Large intestine (tissue), 12 donors: ENCODE measurements around the gene E4F1. TPM values are rescaled to one million over a fixed set of nuclear protein-coding genes. Genes with fewer than 3 reads are reported as not detected.

ENCODE experiments used
- DNase-seq, 2 donors: peaks; one replicate each; pipeline versions ENCODE4 v3.0.0 to v3.0.0-alpha.2; 2013
- H3K27ac ChIP-seq: one replicate; pipeline ENCODE4 v1.5.1; 2013; ENCODE audit warnings: low read length
- H3K27me3 ChIP-seq: 2 replicates; pipeline ENCODE4 v1.6.1; 2013; ENCODE audit warnings: low read length; ENCODE audit not compliant: control insufficient read depth, insufficient read depth
- H3K36me3 ChIP-seq: 2 replicates; pipeline ENCODE4 v1.6.1; 2013; ENCODE audit warnings: low read length; ENCODE audit not compliant: control insufficient read depth, insufficient read depth
- H3K4me1 ChIP-seq: one replicate; pipeline ENCODE4 v1.6.1; 2013; ENCODE audit warnings: low read length; ENCODE audit not compliant: control insufficient read depth, insufficient read depth
- H3K4me3 ChIP-seq: one replicate; pipeline ENCODE4 v1.5.1; 2013; ENCODE audit warnings: low read length
- H3K9me3 ChIP-seq: one replicate; pipeline ENCODE4 v1.6.1; 2013; ENCODE audit warnings: mild to moderate bottlenecking, low read depth, low read length, moderate library complexity; ENCODE audit not compliant: control insufficient read depth
- WGBS: methylation state at CpG from one replicate; pipeline ENCODE4 v1.1.5; 2013; ENCODE audit warnings: low lambda C conversion rate; ENCODE audit not compliant: insufficient coverage; 5-methylcytosine and 5-hydroxymethylcytosine counted together
- long read RNA-seq, 11 donors: transcript quantifications; one replicate each; lab custom pipeline, GENCODE V29; 2026
- polyA plus RNA-seq: library from polyadenylated mRNA; unstranded; fragments of 120-200 nt; gene quantifications from one replicate; pipeline ENCODE4 v1.2.1, GENCODE V29; 2013

E4F1 gene, protein sequence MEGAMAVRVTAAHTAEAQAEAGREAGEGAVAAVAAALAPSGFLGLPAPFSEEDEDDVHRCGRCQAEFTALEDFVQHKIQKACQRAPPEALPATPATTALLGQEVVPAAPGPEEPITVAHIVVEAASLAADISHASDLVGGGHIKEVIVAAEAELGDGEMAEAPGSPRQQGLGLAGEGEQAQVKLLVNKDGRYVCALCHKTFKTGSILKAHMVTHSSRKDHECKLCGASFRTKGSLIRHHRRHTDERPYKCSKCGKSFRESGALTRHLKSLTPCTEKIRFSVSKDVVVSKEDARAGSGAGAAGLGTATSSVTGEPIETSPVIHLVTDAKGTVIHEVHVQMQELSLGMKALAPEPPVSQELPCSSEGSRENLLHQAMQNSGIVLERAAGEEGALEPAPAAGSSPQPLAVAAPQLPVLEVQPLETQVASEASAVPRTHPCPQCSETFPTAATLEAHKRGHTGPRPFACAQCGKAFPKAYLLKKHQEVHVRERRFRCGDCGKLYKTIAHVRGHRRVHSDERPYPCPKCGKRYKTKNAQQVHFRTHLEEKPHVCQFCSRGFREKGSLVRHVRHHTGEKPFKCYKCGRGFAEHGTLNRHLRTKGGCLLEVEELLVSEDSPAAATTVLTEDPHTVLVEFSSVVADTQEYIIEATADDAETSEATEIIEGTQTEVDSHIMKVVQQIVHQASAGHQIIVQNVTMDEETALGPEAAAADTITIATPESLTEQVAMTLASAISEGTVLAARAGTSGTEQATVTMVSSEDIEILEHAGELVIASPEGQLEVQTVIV
- 18.4 TPM for polyA plus RNA-seq
- long read RNA-seq, donor 1, partial matches to known transcripts, result 0 of 1 reads
- long read RNA-seq, donor 1, other reads (novel, unspliced or antisense), result 0 of 1 reads
- long read RNA-seq, donor 2, partial matches to known transcripts, result 0 of 4 reads
- long read RNA-seq, donor 2, other reads (novel, unspliced or antisense), result 0 of 4 reads
- long read RNA-seq, donor 3, result 0 reads
- long read RNA-seq, donor 4, result 0 reads
- long read RNA-seq, donor 5, partial matches to known transcripts, result 0 of 1 reads
- long read RNA-seq, donor 5, other reads (novel, unspliced or antisense), result 0 of 1 reads
- long read RNA-seq, donor 6, partial matches to known transcripts, result 0 of 2 reads
- long read RNA-seq, donor 6, other reads (novel, unspliced or antisense), result 0 of 2 reads
- long read RNA-seq, donor 7, result 0 reads
- long read RNA-seq, donor 8, partial matches to known transcripts, result 0 of 4 reads
- long read RNA-seq, donor 8, other reads (novel, unspliced or antisense), result 0 of 4 reads
- long read RNA-seq, donor 9, partial matches to known transcripts, result 0 of 2 reads
- long read RNA-seq, donor 9, other reads (novel, unspliced or antisense), result 0 of 2 reads
- long read RNA-seq, donor 10, partial matches to known transcripts, result 0 of 2 reads
- long read RNA-seq, donor 10, other reads (novel, unspliced or antisense), result 0 of 2 reads
- long read RNA-seq, donor 11, partial matches to known transcripts, result 0 of 1 reads
- long read RNA-seq, donor 11, other reads (novel, unspliced or antisense), result 0 of 1 reads

DNA sequence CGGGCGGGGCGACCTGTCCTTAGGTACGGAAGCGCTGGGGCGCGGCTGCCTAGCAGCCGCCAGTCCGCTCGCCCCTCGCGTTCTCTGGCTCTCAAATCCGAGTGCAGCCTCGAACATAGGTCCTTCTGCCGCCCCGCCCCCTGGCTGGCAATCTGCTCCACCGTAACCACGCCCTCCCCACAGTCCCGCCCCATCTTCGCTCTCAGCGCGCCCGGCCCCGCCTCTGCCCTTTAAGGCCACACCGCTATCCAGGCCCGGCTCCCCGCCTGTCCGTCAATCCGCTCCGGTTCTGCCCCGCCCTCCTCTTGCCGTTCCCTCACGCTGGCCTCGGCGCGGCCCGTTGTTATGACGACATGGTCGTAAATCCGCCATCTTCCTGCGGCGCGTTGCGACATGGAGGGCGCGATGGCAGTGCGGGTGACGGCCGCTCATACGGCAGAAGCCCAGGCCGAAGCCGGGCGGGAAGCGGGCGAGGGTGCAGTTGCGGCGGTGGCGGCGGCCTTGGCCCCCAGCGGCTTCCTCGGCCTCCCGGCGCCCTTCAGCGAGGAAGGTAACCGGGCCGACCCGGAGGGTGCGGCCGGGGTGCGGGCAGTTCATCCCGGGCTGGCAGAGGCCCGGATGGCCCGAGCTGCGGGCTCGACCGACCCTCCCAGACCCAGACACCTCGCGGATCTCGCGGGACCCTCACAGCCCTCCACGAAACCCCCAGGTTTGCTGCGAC, at the start of gene E4F1:
Gene E4F1, plus strand, starts transcription at position 371 of the 721 bp plus-strand sequence. Its CDS starts 23 bp downstream, at position 394.
- Histone ChIP-seq H3K27ac (peak within 1 kb of the TSS; percentile 74), H3K36me3 (peaks cover 13% of the 10 kb centered on the region), H3K4me1 (peaks cover 12% of the 10 kb centered on the region), H3K27me3 (no peaks in the 10 kb centered on the region), H3K4me3 (peak within 1 kb of the TSS; percentile 85), H3K9me3 (peaks cover 2% of the 10 kb centered on the region)
- peak; percentile 100 for DNase-seq
- no CpG with 5 or more reads among the region's 82 CpGs for WGBS

DNA sequence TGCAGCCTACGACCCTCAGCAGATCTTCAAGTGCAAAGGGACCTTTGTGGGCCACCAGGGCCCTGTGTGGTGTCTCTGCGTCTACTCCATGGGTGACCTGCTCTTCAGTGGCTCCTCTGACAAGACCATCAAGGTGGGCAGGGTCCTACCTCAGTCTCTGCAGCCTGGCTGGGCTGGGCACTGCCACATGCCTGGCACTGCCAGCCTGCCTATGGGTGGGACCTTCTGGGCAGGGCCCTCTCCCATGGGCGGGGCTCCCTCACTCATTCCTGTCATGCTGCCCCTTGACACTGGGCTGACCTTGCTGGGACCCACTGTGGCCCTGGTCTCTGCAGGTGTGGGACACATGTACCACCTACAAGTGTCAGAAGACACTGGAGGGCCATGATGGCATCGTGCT, 49.5 kb upstream of the E4F1 start:
- peaks cover 8% of the 10 kb centered on the region for H3K9me3 ChIP-seq
- H3K4me3 ChIP-seq, result no peak overlapping the region
- DNase-seq, result no peak
- H3K27me3 ChIP-seq, result no peaks in the 10 kb centered on the region
- WGBS, result no CpG with 5 or more reads among the region's 4 CpGs
- H3K36me3 ChIP-seq, result peaks cover 76% of the 10 kb centered on the region
- H3K27ac ChIP-seq, result no peak overlapping the region
- no peaks in the 10 kb centered on the region for H3K4me1 ChIP-seq

DNA sequence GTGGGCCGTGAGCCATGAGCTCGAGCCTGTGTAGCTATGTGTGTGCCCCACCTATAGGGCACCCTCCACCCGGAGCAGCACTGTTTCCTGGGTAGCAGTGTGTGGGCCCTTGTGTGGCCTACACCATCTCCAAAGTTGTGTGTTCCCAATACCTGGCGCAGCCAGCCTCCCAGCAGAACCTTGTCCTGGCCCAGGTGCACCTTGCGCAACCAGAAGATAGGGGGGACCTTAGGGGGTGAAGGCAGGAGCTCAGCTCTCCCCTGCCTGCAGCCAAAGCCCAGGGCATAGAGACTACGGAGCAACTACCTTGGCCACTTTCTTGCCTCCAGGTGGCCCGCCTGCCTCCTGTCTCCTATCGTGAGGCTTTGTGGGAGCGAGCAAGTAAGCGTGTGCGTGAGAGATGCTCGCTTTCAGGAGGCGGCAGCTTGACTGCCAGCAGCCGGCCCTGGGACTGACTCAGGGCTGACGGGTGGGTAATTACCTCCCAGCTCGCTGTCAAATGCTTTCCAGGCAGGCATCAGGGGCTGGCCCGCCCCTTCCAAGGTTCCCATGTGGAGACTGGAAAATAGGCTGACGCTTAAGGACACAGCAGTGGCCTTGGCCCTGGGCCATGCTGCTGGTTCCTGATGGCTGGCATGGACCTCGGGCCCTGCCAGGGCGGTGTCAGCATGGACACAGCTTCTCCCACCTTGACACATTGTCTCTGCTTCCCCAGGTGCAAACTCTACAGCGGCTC, 48.8 kb upstream of the E4F1 start:
- Histone ChIP-seq H3K9me3 (peaks cover 8% of the 10 kb centered on the region), H3K4me1 (no peaks in the 10 kb centered on the region), H3K4me3 (no peak overlapping the region), H3K36me3 (peaks cover 73% of the 10 kb centered on the region), H3K27ac (no peak overlapping the region), H3K27me3 (no peaks in the 10 kb centered on the region)
- no peak for DNase-seq
- no CpG with 5 or more reads among the region's 21 CpGs for WGBS

GRCh38 chr16:2175454-2175853, 47.9 kb upstream of the E4F1 start:
- peaks cover 5% of the 10 kb centered on the region for H3K9me3 ChIP-seq
- WGBS, result no CpG with 5 or more reads among the region's 10 CpGs
- no peaks in the 10 kb centered on the region for H3K4me1 ChIP-seq
- no peaks in the 10 kb centered on the region for H3K27me3 ChIP-seq
- no peak for DNase-seq
- no peak overlapping the region for H3K27ac ChIP-seq
- H3K4me3 ChIP-seq, result no peak overlapping the region
- peaks cover 66% of the 10 kb centered on the region for H3K36me3 ChIP-seq

DNA sequence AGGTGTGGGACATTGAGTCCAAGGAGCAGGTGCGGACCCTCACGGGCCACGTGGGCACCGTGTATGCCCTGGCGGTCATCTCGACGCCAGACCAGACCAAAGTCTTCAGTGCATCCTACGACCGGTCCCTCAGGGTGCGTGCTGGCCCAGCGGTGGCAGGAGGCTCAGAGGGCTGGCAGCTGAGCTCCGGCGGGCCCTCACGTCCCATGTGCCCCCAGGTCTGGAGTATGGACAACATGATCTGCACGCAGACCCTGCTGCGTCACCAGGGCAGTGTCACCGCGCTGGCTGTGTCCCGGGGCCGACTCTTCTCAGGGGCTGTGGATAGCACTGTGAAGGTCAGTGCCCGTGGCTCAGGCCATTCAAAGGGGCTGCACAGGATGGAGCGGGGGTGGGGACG, 47.3 kb upstream of the E4F1 start:
- Histone ChIP-seq H3K4me1 (no peaks in the 10 kb centered on the region), H3K9me3 (peaks cover 5% of the 10 kb centered on the region), H3K27me3 (no peaks in the 10 kb centered on the region), H3K4me3 (no peak overlapping the region), H3K27ac (no peak overlapping the region), H3K36me3 (peaks cover 60% of the 10 kb centered on the region)
- no CpG with 5 or more reads among the region's 23 CpGs for WGBS
- no peak for DNase-seq

GRCh38 chr16:2177101-2177500, 46.3 kb upstream of the E4F1 start:
- DNase-seq, result no peak
- Histone ChIP-seq H3K4me3 (no peak overlapping the region), H3K27me3 (no peaks in the 10 kb centered on the region), H3K27ac (no peak overlapping the region), H3K36me3 (peaks cover 51% of the 10 kb centered on the region), H3K9me3 (peaks cover 5% of the 10 kb centered on the region), H3K4me1 (no peaks in the 10 kb centered on the region)
- 83% methylated on average over 2 of the region's 18 CpGs for WGBS

DNA sequence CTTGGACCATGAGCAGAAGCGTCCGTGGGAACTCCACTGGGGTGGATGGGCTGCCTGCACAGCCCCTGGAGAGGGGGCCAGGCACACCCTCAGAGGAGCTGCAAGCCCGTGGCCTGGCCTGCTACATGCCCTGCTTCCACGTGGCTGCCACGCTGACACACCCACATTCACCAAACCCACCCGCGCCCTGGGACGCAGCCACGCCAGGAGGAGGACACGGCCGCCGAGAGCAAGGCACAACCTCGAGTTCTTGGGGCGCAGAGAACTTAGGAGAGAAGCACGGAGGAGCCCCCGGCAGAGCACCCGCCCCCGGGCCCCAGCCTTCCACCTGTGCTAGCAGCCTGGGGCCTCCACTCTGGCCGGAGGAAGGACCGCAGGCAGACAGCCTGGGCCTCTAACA, 45.8 kb upstream of the E4F1 start:
- no peaks in the 10 kb centered on the region for H3K4me1 ChIP-seq
- H3K36me3 ChIP-seq, result peaks cover 48% of the 10 kb centered on the region
- no peak overlapping the region for H3K4me3 ChIP-seq
- no peaks in the 10 kb centered on the region for H3K27me3 ChIP-seq
- peaks cover 5% of the 10 kb centered on the region for H3K9me3 ChIP-seq
- no peak for DNase-seq
- H3K27ac ChIP-seq, result no peak overlapping the region
- no CpG with 5 or more reads among the region's 20 CpGs for WGBS

GRCh38 chr16:2178321-2179106, 44.9 kb upstream of the E4F1 start:
- H3K27ac ChIP-seq, result no peak overlapping the region
- 0% methylated on average over 1 of the region's 106 CpGs for WGBS
- no peak overlapping the region for H3K4me3 ChIP-seq
- no peak for DNase-seq
- peaks cover 5% of the 10 kb centered on the region for H3K9me3 ChIP-seq
- H3K27me3 ChIP-seq, result no peaks in the 10 kb centered on the region
- no peaks in the 10 kb centered on the region for H3K4me1 ChIP-seq
- peaks cover 39% of the 10 kb centered on the region for H3K36me3 ChIP-seq
